ENCODE measurements around the gene MORF4L2.

DNA sequence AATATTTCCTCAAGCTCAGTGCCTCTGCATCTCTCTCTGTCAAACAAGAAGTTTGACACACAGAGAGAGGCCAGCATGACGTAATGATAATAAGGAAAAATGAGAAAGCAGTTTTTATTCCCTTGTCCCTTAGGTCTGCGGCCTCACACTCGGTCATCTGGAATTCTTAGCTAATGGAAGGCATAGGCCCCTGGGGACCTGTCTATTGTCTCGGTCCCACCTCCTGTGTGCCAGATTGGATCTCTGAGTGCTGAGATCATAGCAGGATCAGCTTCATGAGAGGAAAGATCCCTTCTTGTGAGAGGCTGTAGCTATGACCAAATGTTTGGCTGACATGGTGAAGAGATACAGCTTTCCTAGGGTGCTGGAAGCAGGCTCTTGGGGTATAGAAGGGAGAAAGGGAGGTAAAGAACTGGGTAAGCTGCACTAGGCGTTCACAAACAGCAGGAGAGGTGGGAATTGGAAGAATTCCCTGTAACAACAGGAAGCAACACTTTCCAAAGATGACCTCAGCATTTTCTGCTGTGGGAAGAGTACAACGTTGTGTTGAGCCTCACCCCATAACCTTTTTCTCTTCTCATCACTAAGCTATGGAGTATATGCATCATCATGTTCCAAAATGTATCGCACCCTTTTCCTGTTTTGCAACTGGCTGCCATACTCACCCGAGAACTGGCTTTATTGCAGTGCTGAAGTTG lies 44.4 kb upstream of the MORF4L2 start:
- TF ChIP-seq MXI1 (IDR thresholded peaks at IDR 0.05; ENCODE audit: low read depth, low read length): no peak
- no peak for TF ChIP-seq TAF1 (IDR thresholded peaks at IDR 0.05; ENCODE audit: borderline replicate concordance, low read depth, low read length)
- TF ChIP-seq, protein P1, sequence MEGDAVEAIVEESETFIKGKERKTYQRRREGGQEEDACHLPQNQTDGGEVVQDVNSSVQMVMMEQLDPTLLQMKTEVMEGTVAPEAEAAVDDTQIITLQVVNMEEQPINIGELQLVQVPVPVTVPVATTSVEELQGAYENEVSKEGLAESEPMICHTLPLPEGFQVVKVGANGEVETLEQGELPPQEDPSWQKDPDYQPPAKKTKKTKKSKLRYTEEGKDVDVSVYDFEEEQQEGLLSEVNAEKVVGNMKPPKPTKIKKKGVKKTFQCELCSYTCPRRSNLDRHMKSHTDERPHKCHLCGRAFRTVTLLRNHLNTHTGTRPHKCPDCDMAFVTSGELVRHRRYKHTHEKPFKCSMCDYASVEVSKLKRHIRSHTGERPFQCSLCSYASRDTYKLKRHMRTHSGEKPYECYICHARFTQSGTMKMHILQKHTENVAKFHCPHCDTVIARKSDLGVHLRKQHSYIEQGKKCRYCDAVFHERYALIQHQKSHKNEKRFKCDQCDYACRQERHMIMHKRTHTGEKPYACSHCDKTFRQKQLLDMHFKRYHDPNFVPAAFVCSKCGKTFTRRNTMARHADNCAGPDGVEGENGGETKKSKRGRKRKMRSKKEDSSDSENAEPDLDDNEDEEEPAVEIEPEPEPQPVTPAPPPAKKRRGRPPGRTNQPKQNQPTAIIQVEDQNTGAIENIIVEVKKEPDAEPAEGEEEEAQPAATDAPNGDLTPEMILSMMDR (IDR thresholded peaks at IDR 0.05): no peak
- no peak for TF ChIP-seq RXRA (IDR thresholded peaks at IDR 0.05; ENCODE audit: borderline replicate concordance, low read depth)
